SH-SY5Y (cell line): ENCODE data around the gene MAPT.

ENCODE experiments used
- GATA2 ChIP-seq: IDR thresholded peaks from 2 replicates; pipeline ENCODE4 v1.6.1; 2011; ENCODE audit warnings: mild to moderate bottlenecking, low read depth, low read length
- GATA3 ChIP-seq: IDR thresholded peaks from 2 replicates; pipeline ENCODE4 v1.6.1; 2011; ENCODE audit warnings: low read depth, mild to moderate bottlenecking, low read length, moderate library complexity

DNA sequence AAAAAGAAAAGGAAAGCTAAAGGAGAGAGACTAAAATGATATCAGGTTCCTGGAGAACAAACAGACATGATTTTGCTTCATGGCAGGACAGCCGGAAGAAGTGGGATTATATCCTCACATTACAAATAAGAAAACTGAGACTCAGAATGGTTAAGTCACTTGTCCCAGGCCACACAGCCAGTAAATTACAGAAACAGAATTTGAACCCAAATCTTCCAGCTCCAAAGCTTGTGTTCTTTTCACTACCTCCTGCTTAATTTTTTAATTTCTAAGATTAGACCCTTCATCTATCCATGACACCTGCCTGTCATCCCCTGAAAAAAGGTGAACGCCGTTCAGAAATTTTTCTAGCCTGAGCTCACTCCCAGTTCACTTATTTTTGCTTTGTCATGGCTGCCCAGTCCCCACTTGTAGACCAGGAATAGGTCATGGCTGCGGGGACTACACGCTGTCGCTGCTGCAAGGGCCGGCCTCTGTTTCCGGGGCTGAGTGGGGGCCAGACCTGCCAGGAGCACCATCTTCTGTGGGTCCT, 36.1 kb downstream of the MAPT start:
- TF ChIP-seq GATA2: no peak
- TF ChIP-seq GATA3: no peak
